Fibroblast of the aortic adventitia (primary cell): ENCODE results near the gene IQSEC1. TPM values are rescaled to one million over a fixed set of nuclear protein-coding genes. Genes with fewer than 3 reads are reported as not detected.
A peak's percentile ranks its signal among the peaks of the same experiment; 100 is the strongest.

ENCODE experiments used
- DNase-seq: peaks from one replicate; pipeline ENCODE4 v3.0.0-alpha.2; 2010; ENCODE audit warnings: low read depth
- H3K4me3 ChIP-seq: 2 replicates; pipeline ENCODE4 v1.5.1; 2011; ENCODE audit warnings: low read depth, mild to moderate bottlenecking, control low read depth, low read length, moderate library complexity
- total RNA-seq: library from RNA; depleted of rRNA; stranded (reverse); fragments of >200 nt; gene quantifications from 2 replicates; pipeline ENCODE4 v1.2.3, GENCODE V29; 2012; ENCODE audit warnings: low replicate concordance
- TF ChIP-seq, protein P1 (sequence below): IDR thresholded peaks from 2 replicates; pipeline ENCODE4 v1.5.1; 2011; ENCODE audit warnings: mild to moderate bottlenecking, low read length, control low read depth, inconsistent platforms; ENCODE audit not compliant: insufficient read depth

Gene IQSEC1
- total RNA-seq, 1 donor, result 15.9 TPM

GRCh38 chr3:12991481-12991837, 81.8 kb downstream of the IQSEC1 start:
- no peak overlapping the region for H3K4me3 ChIP-seq
- TF ChIP-seq, protein P1, sequence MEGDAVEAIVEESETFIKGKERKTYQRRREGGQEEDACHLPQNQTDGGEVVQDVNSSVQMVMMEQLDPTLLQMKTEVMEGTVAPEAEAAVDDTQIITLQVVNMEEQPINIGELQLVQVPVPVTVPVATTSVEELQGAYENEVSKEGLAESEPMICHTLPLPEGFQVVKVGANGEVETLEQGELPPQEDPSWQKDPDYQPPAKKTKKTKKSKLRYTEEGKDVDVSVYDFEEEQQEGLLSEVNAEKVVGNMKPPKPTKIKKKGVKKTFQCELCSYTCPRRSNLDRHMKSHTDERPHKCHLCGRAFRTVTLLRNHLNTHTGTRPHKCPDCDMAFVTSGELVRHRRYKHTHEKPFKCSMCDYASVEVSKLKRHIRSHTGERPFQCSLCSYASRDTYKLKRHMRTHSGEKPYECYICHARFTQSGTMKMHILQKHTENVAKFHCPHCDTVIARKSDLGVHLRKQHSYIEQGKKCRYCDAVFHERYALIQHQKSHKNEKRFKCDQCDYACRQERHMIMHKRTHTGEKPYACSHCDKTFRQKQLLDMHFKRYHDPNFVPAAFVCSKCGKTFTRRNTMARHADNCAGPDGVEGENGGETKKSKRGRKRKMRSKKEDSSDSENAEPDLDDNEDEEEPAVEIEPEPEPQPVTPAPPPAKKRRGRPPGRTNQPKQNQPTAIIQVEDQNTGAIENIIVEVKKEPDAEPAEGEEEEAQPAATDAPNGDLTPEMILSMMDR, result no peak
- no peak for DNase-seq

DNA sequence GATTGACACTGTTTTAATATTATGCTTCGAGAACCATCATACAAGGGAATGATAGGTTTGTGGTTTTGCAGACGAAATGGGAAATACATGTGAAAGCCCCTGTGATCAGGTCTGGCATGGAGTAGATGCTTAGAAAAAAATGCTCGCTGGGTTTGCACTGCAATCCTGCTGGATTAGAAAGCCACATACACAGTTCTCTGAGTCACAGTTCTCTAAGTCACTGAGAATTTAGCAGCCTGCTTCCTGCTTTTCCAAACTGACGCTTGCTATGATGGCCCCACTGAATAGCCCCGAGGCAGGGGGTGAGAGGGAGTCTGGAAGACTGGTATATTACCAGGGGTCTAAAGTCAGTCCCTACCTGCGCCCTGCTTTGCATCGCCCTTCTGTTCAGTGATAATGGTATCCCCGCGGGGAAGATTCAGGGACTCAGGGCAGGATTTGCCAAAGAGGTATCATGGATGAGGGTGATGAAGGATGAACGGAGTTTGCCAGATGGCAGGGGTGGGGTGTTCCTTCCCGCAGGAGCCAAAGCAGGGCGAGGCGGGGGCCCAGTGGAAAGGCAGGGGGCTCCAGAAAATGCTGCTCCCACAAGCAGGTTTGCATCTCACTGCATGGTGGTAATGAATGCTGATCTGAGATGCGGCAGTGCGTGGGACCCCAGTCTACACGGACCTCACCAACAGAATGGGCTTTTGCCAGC, 82.3 kb downstream of the IQSEC1 start:
- H3K4me3 ChIP-seq, result no peak overlapping the region
- TF ChIP-seq, protein P1, result no peak
- DNase-seq, result peak; percentile 63

GRCh38 chr3:12990306-12990705, 82.9 kb downstream of the IQSEC1 start:
- no peak for DNase-seq
- H3K4me3 ChIP-seq, result no peak overlapping the region
- TF ChIP-seq, protein P1, result no peak

DNA sequence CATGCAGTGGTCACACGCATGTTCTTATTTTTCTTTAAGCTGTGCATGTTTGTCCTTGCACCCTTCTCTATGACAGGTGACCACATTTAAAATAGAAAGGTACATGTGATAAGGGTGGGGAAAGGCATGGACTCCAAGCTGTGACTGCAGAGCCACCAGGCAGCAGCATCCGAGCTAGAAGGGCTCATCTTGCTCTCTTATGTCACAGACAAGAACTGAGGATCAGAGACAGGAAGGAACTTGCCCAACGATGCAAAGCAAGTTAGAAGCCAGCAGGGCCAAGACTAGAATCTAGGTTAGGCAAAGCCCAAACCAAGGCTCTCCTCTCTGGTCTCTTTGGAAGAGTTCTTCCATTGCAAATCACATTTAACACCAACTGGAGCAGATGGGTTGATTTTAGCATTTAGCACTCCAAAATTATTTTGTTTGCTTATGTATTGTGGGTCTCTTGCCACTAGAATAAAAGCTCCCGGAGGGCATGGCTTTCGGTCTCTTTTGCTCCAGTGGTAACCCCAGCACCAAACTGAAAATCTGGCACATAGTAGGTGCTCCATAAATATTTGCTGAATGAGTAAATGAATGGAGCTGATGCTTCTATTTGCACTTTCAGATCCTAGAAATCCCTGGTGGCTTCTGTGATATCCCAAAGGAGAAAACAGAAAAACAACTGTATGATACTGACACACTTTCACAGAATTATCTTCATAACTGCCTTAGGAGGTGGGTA, 84.3 kb downstream of the IQSEC1 start:
- no peak for DNase-seq
- TF ChIP-seq, protein P1, result no peak
- no peak overlapping the region for H3K4me3 ChIP-seq

DNA sequence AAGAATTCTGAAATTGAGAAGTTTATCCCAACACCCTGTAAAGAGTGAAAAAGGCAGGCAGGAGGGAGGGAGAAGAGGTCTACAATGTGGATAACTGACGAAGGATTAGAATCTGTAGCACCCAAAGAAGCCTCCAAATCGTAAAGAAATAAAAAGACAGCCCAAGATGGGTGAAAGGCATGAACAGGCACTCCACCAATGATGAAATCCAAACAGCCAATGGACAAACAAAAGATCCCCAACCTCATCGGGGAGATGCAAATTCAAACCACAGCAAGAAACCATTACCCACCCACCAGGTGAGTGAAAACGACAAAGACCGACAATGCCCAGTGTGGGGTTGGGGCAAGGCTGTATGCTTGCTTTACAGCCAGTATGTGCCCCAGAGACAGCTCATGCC, 85.6 kb downstream of the IQSEC1 start:
- TF ChIP-seq, protein P1, result no peak
- DNase-seq, result no peak
- H3K4me3 ChIP-seq, result no peak overlapping the region

DNA sequence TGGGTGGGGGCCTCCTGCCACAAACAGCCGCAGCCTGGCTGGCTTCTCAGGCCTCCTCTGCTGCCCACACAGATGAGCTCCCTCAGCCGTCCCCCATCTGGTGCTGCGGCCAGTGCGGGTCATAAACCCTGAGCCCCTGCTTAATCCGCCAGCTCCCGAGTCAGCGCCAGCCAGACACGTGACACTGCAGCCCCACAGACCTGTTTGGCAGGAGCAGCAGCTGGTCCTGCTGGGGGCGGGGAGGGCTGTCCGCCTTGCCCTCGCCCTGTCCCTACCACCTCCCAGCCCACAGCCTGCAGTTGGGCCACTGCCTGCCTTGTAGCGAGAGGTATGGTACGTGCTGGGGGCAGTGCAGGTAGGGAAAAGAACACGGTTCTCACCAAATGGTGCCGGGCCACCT, 86.2 kb downstream of the IQSEC1 start:
- TF ChIP-seq, protein P1, result no peak
- H3K4me3 ChIP-seq, result no peak overlapping the region
- DNase-seq, result no peak
